PC-3 (cell line): ENCODE results near the gene ENAH.

Experiments used
- CTCF ChIP-seq: fragments of 300-600 bp; sonication (generic); conservative IDR thresholded peaks from 2 replicates; pipeline ENCODE4 v1.5.1; 2017; ENCODE audit warnings: antibody characterized with exemption, low read depth, mild to moderate bottlenecking, low read length
- EZH2 ChIP-seq: fragments of 300-600 bp; sonication (generic); IDR thresholded peaks from one replicate; pipeline ENCODE4 v1.6.1; 2017; ENCODE audit warnings: antibody characterized with exemption, mild to moderate bottlenecking, low read length; ENCODE audit not compliant: unreplicated experiment
- EZH2phosphoT487 ChIP-seq: fragments of 300-600 bp; sonication (generic); IDR thresholded peaks from 2 replicates; pipeline ENCODE4 v1.6.1; 2018; ENCODE audit warnings: mild to moderate bottlenecking, antibody characterized with exemption, low read length, borderline replicate concordance

DNA sequence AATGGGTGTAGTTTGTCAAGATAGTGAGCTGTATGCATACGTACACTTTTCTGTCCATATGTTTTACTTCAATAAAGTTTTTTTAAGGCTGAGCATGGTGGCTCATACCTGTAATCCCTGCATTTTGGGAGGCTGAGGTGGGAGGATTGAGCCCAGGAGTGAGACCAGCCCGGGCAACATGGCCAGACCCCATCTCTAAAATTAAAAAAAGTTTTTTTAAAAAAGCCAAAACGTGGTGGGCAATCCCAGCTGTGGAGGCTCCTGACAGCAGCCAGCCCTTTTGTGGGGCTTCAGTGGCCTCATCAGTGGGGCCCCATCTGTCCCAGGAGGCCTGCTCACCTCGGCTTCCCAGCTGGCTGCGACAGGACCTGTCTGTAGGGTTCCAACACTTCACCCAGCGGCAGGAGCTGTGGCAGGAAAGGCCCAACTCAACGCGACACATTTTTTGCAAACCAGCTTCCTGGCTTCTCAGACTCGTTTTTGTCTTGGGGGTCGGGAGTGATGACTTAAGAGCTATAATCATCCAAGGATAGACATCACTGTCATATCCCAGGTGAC lies 168.2 kb downstream of the ENAH start:
- TF ChIP-seq CTCF = no peak
- TF ChIP-seq EZH2phosphoT487 = no peak
- no peak for TF ChIP-seq EZH2
